Hindlimb muscle (tissue), 1 donor: ENCODE measurements around the gene C1QTNF7. TPM values are rescaled to one million over a fixed set of nuclear protein-coding genes. Genes with fewer than 3 reads are reported as not detected.

Experiments
- DNase-seq: peaks from one replicate; pipeline ENCODE4 v3.0.0-alpha.2; 2013
- polyA plus RNA-seq: library from polyadenylated mRNA; unstranded; fragments of 120-200 nt; gene quantifications from one replicate; pipeline ENCODE4 v1.2.1, GENCODE V29; 2013; ENCODE audit not compliant: insufficient read length

Gene C1QTNF7, protein sequence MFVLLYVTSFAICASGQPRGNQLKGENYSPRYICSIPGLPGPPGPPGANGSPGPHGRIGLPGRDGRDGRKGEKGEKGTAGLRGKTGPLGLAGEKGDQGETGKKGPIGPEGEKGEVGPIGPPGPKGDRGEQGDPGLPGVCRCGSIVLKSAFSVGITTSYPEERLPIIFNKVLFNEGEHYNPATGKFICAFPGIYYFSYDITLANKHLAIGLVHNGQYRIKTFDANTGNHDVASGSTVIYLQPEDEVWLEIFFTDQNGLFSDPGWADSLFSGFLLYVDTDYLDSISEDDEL
- 2.0 TPM for polyA plus RNA-seq

DNA sequence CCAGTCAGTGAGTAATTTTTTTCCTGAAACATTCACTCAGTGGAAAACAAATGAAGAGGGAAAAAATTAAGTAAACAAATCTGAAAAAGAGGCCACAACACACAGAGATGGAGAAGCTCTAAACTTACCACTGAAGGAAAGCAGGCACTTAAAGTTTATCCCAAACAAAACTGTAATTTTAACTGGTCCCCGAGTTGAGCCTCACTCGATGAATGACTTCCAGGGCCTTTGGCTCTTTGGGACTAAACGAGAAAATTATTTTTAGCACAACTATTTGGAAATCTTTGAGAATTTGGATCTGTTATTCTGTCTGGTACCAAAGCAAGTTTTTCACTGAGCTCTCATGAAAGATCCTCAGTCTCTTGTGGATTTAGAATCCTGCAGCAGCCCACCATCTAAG, at the start of gene C1QTNF7:
Gene C1QTNF7 (plus strand): TSS at position 333 of the 400 bp plus-strand sequence. CDS start 7,711 bp downstream, outside the sequence.
- peak; percentile 43 for DNase-seq

DNA sequence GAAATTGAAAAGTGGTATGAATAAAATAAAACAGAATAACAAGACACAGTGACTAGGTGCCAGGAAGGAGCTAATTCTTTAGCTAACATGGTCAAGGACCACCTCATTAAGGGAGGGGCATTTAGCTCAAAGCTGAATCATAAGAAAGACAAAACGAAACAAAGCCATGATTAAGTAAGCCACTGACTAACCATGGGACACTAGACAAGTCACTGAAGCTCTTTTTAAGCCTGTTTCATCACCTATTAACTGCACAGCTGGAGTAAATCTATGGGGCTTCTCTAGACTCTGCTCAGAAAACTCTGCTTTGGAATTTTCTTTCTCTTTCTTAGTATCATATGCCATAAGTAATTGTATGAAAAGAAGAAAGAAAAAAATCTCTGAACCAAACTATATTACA, 49.8 kb upstream of the C1QTNF7 start:
- DNase-seq: no peak

DNA sequence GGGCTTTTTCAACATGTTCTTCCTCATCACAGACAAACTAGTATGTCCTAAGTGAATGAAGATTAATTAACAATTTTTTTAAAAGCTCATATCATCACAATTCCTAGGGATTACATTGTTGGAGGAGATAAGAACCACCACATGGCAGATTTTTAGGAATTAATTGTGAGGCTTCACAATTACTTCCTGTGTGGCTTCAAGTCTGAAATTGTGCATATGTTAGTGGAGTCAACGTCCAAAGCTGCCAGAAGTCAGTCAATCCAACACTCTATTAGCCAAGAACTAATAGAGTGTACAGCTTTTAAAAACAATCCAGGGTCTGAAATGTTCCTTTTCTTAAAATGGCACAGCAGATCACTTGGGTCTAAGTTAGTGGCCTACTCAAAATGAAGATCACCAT, 49.3 kb upstream of the C1QTNF7 start:
- no peak for DNase-seq

DNA sequence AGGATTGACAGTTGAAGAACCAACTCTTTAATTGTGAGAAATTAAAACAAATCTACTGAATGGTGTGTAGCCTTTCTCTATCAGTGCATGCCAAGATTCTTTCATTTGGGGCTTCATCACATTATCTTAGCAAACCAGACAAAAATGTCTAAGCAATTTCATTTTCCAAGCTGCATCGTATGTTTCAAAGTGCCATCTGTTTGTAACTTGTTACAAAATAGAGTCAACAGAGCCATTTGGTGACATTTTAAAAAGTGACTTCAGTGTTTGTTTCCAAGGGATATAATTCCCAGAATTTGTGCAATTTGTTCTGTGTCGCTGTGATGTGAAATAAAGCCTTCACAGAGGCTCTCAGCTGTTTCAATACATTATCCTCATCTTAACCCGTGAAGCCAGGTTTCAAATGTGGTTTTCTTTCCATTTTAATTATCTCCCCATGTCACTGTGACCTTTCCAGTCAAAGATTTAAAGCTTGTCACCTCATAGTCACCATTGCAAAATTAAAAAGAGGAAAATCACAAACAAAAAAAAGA, 46.0 kb upstream of the C1QTNF7 start:
- no peak for DNase-seq

DNA sequence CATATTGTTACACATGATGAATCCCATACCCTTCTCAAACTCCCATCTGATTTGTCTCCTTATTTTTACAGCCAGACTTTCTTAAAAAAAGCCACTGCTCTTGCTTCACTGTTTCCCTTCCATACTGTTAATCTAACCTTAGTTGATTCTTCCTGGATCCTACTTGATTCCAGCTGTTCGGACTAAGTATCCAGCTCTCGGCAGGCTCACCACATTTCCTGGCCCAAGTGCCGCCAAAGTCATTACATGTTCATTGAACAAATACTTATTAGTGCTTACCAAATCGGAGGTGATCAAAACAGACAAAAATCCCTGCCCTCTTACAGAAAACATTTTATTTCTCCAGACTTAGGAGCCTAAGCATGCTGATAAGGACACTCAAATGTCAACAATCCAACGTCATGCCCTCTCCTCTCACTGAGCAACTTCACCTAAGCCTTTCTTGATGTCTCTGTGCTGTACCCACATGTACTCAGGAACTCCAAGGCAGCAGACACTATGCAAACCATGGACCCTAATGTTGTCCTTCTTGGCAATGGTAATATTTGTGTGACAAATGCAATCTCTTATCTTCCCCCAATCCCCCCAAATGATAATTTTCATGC, 45.1 kb upstream of the C1QTNF7 start:
- DNase-seq: no peak

DNA sequence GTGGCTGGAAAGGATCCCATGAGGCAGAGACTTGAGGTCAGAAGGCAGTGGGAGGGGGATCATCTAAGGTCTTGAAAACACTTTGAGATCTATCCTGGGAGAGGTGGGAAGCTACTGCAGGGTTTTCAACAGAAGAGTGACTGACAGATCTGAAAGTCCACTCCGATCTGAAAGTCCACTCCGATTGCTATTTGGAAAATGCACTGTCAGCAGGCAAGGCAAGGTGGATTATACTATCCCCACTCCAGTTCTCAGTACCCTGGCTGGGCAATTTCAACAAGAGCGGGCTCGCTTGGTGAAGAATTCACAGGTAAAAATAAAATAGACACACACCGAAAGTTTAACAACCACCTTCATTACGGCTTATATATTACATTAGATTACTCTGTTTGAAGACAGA, 42.3 kb upstream of the C1QTNF7 start:
- DNase-seq: no peak

DNA sequence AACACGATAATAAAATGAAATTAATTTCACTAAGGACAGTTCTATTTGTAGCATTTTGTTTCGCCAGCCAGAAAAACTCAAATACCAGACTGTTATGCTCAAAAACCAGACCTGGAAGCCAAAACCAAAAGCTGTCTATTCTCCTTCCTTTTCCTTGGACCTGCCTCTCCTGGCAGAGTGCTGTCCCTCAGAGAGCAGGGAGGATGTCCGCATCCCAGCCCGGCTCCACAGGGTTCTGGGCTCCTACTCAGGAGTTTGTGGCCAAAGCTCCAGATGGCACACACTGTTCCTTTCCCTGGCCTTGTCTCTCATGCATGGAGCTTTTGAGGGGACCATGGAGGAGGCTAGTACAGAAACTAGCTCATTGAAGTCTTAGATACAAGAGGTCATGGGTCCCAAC, 41.9 kb upstream of the C1QTNF7 start:
- no peak for DNase-seq

DNA sequence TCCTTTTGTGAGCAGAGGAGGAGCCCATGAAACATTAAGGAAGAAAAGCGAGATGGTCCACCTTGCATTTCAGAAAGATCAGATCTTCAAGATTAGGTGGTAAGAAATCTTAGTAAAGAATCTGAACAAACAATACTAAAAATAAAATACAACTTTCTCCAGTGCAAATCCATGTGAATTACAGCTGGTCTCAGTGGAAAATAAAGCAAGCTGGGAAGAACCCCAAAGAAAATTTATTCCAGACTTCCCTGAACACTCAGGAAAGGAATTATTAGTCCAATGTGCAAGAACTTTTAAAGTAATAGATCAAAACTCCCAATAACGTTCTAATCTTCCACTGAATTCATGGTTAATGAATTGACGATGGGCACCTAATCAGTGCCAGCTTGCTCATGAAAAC, 37.3 kb upstream of the C1QTNF7 start:
- DNase-seq: peak; percentile 57

DNA sequence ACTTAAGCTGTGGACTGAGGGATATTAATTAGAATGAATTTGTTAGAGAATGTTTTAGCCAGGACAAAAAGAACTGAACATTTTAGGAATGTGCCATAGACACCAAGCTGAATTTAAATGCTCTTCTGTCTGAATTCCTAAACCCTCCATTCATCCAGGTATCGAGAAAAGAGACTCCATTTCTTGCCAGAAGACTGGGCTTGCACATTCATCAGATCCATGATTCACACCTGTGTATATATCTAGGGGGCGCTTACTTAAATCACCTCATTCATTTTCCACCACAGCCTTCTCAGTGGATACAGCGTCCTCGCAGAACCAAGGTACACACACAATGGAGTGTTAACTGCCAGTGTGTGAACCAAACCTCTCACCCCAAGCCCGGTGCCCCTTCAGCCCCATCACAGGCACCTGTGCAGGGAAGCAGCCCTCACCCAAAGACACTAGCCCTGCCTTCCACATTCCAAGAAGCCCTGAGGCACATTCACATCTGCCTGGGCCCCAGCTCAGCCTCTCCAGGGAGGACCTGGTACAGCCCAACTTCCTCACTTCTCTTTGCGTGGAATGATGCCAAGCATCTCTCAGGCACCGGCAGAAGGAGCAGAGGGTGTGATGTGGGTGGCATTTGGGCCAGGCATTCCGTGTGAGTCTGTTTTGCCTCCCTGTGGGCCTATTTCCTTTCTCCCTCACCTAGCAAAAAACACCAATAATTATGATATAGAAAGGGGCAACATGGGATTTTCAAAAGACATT, 35.6 kb upstream of the C1QTNF7 start:
- no peak for DNase-seq

DNA sequence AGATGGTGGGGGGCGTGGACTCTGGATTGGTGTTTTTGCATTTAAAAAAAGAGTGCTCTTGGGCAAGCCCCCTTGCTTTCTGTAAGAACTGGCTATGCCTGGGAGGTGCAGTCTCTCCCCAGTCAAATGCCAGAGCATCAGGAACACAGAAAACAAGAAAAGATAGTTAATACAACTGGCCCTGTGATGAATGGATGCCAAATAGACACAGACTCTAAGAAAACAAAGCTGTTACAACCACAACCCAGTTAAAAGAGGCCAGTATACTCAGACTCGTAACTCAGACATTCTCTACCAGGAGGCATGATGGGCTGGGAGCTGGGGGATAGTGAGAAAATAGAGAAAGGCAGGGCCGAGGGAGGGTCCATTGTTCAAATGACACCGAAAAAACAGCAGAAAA, 32.5 kb upstream of the C1QTNF7 start:
- no peak for DNase-seq

DNA sequence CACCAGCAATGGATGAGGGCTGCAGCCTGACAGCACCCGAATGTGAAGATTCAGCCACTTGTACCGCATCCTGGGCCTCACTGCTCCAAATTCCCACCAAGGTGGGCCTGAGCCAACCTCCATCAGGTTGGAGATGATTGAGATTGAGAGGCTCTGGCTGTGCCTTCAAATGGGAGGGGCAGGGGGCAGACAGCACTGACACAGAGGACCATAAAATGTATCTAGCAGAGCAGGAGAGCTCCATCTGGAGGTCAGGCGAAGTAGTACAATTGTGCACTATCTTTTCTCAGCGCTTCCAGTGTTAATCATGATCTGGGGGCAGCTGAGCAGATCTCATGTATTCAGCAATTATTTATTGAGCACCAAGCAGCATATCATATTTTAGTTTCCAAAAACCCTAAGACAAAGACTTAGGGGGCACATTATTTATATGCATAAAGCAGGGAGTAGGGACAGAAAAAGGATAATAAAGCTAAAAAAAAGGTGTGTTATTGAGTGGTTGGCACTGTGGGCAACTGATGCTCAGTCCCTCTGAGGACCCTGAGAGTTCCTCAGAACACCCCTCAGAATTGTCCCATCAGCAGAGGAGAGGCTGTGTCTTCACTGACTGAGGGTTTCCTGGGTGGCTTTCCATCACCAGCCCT, 31.6 kb upstream of the C1QTNF7 start:
- DNase-seq: no peak

DNA sequence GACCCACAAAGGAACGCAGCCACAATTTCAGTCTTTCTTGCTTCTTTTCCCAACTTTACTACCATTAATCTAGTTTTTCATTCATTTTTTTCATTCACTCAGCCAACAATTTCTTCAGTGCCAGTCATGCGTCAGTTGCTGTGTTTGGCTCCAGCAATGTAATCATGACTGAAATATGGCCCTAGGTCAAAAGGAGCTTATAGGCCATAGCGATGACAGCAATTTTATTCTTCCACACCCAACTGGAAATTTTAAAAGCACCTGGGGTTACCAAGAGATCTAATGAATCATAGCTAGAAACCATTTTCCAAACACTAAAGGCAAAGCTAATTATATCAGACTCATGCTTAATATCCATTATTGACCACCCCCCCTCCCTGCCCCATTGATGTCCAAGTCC, 29.8 kb upstream of the C1QTNF7 start:
- DNase-seq: no peak

DNA sequence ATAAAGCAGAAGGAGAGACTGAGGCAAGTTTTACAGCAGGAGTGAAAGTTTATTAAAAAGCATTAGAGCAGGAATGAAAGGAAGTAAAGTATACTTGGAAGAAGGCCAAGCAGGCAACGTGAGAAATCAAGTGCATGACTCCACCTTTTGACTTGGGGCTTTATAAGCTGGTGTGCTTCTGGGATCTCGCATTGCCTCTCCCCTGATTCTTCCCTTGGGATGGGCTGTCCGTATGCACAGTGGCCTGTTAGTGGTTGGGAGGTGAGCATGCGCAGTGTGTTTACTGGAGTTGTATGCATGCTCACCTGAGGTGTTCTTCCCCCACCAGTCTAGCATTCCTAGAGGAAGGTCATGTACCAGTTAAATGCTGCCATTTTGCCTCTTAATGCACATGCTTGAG, 29.1 kb upstream of the C1QTNF7 start:
- no peak for DNase-seq

DNA sequence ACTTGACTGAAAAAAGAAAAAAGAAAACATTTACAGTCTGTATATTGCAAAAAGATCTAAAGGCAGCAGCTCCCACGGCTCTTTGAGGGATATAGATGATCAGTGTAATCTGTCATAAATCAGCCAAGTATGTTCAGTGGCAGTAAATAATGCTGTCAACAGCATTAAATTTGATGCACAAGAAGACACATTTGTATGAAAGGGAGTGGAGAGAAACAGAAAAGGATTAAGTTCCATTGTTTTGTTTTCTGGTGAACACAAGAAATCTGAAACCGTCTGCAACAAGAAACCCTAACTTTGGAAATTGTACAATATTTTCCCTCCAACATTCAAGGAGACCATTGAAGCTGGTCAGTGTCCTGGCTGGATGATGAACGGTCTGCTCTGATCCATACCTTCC, 27.6 kb upstream of the C1QTNF7 start:
- DNase-seq: no peak

DNA sequence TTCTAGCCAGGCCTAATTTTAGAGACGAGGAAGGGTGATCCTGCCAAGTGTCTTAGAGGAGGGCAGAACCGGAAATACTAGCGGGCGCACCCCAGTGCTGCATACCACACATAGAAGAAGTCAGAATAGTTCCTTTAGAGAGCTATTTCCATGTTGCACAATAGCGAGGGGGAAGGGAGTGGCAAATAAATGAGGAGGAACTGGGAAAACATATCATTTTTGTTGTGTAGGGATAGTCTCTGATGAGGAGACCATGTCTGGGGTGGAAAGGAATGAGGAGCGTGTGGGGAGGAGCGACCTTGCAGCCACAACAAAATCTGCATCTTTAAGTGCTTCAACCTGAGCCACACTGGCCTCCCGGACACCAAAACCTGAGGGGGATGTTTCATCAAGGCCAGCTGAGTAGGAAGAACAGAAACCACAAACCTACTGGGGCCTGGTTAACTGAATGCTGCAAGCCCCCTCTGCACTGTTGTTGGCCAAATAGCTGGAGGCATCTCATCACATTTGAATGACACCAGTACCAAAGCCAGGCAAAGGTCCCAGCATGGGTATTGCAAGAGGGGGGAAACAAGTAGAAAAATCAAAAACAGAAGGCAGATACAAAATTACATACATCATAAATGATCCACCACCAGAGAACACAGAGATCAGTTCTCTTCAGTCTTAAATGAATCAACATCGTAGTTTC, 26.7 kb upstream of the C1QTNF7 start:
- peak; percentile 32 for DNase-seq

DNA sequence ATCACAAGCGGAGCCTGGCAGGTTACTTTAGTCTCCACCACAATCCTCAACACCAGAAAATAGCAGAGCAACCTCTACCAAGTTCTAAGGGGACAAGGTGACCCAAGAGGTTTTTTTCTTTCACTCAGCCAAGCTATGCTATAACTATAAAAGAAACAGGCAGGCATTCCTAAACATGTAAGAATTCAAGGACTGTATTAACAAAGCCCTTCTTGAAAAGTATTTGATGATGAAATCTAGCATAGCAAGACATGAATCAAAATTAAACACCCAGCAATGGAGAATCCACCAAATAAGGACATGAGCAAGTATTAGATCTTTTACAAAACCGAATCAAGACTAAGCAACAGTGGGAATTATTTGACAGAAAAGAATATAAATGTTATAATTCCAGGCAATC, 25.7 kb upstream of the C1QTNF7 start:
- DNase-seq: no peak

DNA sequence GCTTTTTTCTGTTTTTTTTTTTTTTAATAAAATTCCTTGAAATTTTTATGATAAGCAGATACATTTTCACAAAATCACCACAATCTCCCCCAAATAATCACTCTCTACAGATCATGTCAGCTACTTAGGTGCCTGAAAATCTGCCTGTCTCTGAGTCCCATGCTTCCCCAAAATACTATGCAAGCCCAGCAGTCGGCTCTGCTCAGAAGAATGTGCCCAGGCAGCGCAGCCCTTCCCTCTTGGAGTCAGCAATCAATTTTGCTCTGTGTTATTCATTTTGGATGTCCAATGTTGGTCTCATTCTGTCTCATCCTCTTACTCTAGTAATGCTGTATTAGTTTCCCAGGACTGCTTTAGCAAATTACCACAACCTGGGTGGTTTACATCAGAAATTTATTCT, 24.9 kb upstream of the C1QTNF7 start:
- no peak for DNase-seq

DNA sequence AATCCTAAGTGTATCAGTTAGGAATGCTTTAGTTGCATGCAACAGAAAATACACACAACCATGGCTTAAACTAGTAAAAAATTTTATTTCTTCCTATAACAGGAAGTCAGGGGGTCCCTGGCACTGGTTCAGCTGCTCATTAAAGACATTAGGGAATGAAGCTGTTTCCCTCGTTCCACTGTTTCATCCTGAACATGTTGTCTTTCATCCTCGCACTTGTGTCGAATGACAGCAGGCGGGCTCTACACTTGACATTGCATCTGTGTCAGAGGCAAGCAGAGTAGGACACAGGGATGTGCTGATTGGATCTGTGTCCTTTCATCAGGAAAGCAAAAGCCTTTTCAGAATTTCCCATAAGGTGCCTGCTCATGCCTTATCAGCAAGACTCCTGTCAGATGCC, 22.8 kb upstream of the C1QTNF7 start:
- no peak for DNase-seq

DNA sequence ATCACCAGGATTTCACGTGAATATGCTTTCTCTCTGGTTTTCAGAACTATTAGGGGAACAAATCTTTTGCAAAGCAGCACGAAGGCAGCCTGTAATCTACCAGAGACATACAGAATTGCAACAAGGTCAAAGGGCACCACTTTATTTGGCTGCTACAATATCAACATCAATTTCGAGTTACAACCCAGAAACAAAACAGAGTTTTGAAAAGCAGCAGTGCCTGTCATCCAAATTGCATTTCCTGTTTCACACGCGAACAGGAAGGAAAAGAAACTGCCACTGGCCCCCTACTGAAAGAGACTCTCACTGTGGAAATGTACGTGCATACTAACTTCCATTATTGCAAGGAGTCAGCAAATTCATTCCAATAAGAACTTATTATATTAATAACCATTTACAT, 17.1 kb upstream of the C1QTNF7 start:
- no peak for DNase-seq

DNA sequence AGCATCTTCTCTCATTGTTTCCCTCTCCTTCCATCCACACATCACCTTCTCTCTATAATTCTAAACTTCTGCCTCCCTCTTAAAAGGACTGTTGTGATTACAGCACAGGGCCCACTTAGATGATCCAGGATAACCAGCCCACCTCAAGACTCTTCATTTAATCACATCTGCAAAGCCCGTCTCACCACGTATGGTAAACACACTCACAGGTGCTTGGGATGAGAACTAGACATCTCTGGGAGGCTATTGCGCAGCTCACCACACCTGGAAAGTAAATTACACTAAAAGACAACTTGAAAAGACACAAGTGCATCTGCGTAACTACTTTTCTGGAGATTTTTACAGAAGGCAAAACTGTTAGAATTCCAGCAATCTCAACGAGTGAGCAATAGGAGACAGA, 15.4 kb upstream of the C1QTNF7 start:
- no peak for DNase-seq

DNA sequence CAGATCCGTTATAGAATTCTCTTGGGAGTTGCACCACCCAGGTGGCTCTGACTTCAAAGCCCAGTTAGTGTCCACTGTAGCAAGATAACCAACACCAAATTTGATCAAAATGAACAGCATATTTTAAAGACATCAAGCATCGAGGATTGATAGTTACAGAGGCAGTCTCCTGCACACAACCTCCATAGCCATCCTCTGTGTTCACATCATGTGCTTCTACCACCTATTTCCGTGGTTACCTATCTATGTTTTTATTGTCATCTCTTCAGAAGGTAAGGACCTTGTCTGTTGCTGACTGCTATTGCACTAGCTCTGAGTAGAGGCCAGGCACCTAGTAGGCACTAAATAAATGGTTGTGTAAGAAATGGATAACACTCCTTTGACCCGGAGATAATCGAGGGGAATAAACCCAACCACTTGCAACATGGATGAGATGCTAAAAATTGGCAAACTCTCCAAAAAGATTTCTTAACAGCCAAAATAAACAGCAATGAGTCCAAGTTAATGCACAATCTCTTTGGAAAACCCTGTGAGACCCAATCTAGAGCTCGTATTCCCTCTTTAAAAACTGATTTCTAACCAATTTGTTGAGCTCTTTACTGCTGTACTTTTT, 14.7 kb upstream of the C1QTNF7 start:
- no peak for DNase-seq

DNA sequence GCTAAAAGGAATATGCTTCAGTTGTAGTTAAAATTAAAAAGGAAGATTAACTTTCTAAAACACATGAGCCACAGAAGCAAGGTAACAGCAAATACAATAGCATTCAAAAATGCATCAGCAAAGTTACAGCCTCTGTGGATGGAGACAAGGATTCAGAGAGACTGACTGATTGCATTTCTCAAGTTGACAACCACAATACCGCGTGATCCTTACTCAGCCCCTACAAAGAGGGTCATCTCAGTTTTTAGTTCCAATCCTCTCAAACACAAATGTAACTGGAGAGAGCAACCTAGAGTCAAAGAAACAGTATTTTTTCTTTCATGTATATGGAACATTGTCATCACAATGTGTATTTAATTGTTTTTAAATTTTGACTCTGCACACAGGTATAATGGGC, 14.2 kb upstream of the C1QTNF7 start:
- DNase-seq: no peak
